Activated CD4-positive, alpha-beta T cell treated with anti-CD3 and anti-CD28 coated beads, Interleukin-2, amount 10 ng/mL, durations not matched to agents 7 days and 5 days (primary cell): ENCODE measurements around the gene ATP6V1B1. TPM values are rescaled to one million over a fixed set of nuclear protein-coding genes. Genes with fewer than 3 reads are reported as not detected.

Experiments used
- CTCF ChIA-PET: fragments of 350-600 bp; sonication (Branson Sonifier 250); formaldehyde crosslinking; loops from one replicate; lab custom pipeline; 2021; ENCODE audit warnings: antibody characterized with exemption; lab: Charles Lee
- POLR2A ChIA-PET: fragments of 350-600 bp; sonication (Branson Sonifier 250); formaldehyde crosslinking; loops from one replicate; lab custom pipeline; 2021; ENCODE audit warnings: antibody characterized with exemption; lab: Charles Lee
- DNase-seq: peaks from one replicate; pipeline ENCODE4 v3.0.0-alpha.2; 2020
- H3K27ac Mint-ChIP-seq: one replicate; pipeline ENCODE4 v1.8.0; 2021; ENCODE audit warnings: mild to moderate bottlenecking, moderate library complexity, mixed read lengths
- H3K27me3 Mint-ChIP-seq: one replicate; pipeline ENCODE4 v1.8.0; 2021; ENCODE audit warnings: mixed read lengths
- H3K36me3 Mint-ChIP-seq: one replicate; pipeline ENCODE4 v1.8.0; 2021; ENCODE audit warnings: low read depth, mixed read lengths
- H3K4me1 Mint-ChIP-seq: one replicate; pipeline ENCODE4 v1.8.0; 2021; ENCODE audit warnings: mixed read lengths
- H3K4me3 Mint-ChIP-seq: one replicate; pipeline ENCODE4 v1.8.0; 2021; ENCODE audit warnings: mild to moderate bottlenecking, moderate library complexity, mixed read lengths
- H3K9me3 Mint-ChIP-seq: one replicate; pipeline ENCODE4 v1.8.0; 2021; ENCODE audit warnings: mixed read lengths
- total RNA-seq, 2 experiments: library from RNA; stranded (reverse); gene quantifications; one replicate each; pipeline ENCODE4 v1.2.3, GENCODE V29; 2021

Gene ATP6V1B1
- total RNA-seq, 2 experiments from 2014 or later, result not detected

GRCh38 chr2:70936165-70936978 lies 672 bp downstream of the ATP6V1B1 start:
- H3K36me3 Mint-ChIP-seq, result no peaks in the 10 kb centered on the region
- POLR2A ChIA-PET, result no interaction called here
- no peaks in the 10 kb centered on the region for H3K4me1 Mint-ChIP-seq
- CTCF ChIA-PET, result no interaction called here
- H3K27ac Mint-ChIP-seq, result no peak overlapping the region
- H3K9me3 Mint-ChIP-seq, result no peaks in the 10 kb centered on the region
- H3K4me3 Mint-ChIP-seq, result no peak overlapping the region
- no peak for DNase-seq
- peaks cover 16% of the 10 kb centered on the region for H3K27me3 Mint-ChIP-seq

- Mint-ChIP-seq H3K9me3 (no peaks in the 10 kb centered on the region), H3K27ac (no peak overlapping the region), H3K36me3 (no peaks in the 10 kb centered on the region), H3K4me1 (no peaks in the 10 kb centered on the region), H3K27me3 (peaks cover 18% of the 10 kb centered on the region), H3K4me3 (no peak overlapping the region)
- no peak for DNase-seq
- POLR2A ChIA-PET, result no interaction called here
- CTCF ChIA-PET, result interaction anchor here (0.9 kb wide), 1 partner anchor 11 kb away, joined by 3 read pairs; no protein-coding TSS in a partner anchor
Measured at GRCh38 chr2:70936979-70937811, 1.5 kb downstream of the ATP6V1B1 start.

GRCh38 chr2:70937866-70938585 lies 2.3 kb downstream of the ATP6V1B1 start:
- ChIA-PET CTCF (interaction anchor here (0.9 to 2.6 kb wide), 3 partner anchors 10 to 67 kb away, joined by 3 to 6 read pairs (median 4); no protein-coding TSS in a partner anchor), POLR2A (no interaction called here)
- Mint-ChIP-seq H3K9me3 (no peaks in the 10 kb centered on the region), H3K4me1 (no peaks in the 10 kb centered on the region), H3K27me3 (peaks cover 18% of the 10 kb centered on the region), H3K36me3 (no peaks in the 10 kb centered on the region), H3K4me3 (no peak overlapping the region), H3K27ac (no peak overlapping the region)
- no peak for DNase-seq

DNA sequence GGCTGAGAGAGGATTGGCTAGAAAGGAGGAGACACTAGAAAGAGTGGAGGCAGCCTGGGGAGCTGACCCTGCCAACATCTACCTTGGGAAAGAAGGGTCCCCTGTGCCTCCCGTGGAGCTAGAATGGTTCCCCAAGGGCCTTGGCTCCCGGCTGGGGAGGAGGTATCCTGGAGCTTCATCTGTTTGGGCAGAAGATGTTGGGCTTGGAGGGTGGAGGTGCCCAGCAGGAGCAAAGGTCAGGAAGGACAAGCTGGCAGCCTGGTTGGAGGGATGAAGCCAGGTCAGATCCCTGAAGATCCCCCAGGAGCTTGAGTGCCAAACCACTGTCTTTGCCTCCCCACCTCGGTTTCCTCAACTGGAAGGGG lies 2.9 kb downstream of the ATP6V1B1 start:
- no peaks in the 10 kb centered on the region for H3K4me1 Mint-ChIP-seq
- H3K9me3 Mint-ChIP-seq, result no peaks in the 10 kb centered on the region
- no peaks in the 10 kb centered on the region for H3K36me3 Mint-ChIP-seq
- H3K4me3 Mint-ChIP-seq, result no peak overlapping the region
- POLR2A ChIA-PET, result no interaction called here
- CTCF ChIA-PET, result interaction anchor here (1.1 to 2.6 kb wide), 3 partner anchors 10 to 68 kb away, joined by 3 to 6 read pairs (median 4); no protein-coding TSS in a partner anchor
- H3K27me3 Mint-ChIP-seq, result peaks cover 14% of the 10 kb centered on the region
- no peak for DNase-seq
- H3K27ac Mint-ChIP-seq, result no peak overlapping the region

DNA sequence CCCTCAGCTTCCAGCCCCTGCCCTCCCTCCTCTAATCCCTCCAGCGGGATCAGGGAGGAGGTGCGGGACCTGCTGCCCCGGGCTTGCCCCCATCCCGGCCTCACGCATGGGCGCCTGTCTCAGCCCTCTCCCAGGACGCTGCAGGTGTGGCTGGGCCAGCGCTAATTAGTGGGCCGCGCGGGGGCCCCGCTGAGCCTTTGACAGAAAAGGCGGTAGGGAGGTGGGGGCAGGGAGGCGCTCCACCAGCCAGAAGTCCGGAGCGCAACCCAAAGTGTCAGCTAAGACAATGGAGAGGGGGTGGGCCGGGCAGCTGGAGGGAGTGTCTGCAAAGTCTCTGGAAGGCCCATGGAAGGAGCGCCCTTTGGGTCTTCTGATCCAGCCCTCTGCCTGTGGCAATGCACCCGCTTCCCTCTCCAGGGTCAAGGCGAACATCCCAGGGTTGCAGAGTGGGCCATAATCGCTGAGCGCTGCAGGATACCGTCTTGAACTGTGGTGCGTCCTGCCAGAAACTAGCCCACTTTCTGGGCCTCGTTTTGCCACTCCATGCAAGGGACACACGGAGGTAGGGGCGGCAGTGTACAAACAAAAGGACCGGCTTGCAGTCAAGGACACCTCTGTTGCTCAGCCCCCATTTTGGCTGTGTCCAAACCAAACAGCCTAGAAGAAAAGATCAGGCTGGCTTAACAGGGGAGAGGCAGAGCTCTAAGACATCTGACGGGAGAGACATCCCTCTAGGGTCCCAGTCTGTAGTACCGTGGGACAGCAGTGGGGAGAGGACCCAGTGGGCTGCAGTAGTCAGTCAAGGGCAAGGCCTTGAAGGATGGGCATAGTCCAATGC lies 3.5 kb downstream of the ATP6V1B1 start:
- Mint-ChIP-seq H3K4me3 (no peak overlapping the region), H3K36me3 (no peaks in the 10 kb centered on the region), H3K27me3 (peaks cover 13% of the 10 kb centered on the region), H3K4me1 (no peaks in the 10 kb centered on the region), H3K9me3 (no peaks in the 10 kb centered on the region), H3K27ac (no peak overlapping the region)
- CTCF ChIA-PET, result interaction anchor here (1.1 to 2.6 kb wide), 3 partner anchors 9 to 68 kb away, joined by 3 to 6 read pairs (median 4); no protein-coding TSS in a partner anchor
- DNase-seq, result no peak
- POLR2A ChIA-PET, result no interaction called here

- H3K9me3 Mint-ChIP-seq, result no peaks in the 10 kb centered on the region
- H3K36me3 Mint-ChIP-seq, result no peaks in the 10 kb centered on the region
- no peak overlapping the region for H3K4me3 Mint-ChIP-seq
- no peaks in the 10 kb centered on the region for H3K4me1 Mint-ChIP-seq
- H3K27ac Mint-ChIP-seq, result no peak overlapping the region
- DNase-seq, result no peak
- ChIA-PET POLR2A (no interaction called here), CTCF (interaction anchor here (1.3 to 2.6 kb wide), 2 partner anchors 18 to 69 kb away, joined by 3 to 6 read pairs; no protein-coding TSS in a partner anchor)
- peaks cover 13% of the 10 kb centered on the region for H3K27me3 Mint-ChIP-seq
Measured at GRCh38 chr2:70939839-70940580, 4.3 kb downstream of the ATP6V1B1 start.

GRCh38 chr2:70941186-70941585 lies 5.5 kb downstream of the ATP6V1B1 start:
- H3K4me1 Mint-ChIP-seq, result no peaks in the 10 kb centered on the region
- no peaks in the 10 kb centered on the region for H3K9me3 Mint-ChIP-seq
- ChIA-PET CTCF (interaction anchor here (2.6 kb wide), 1 partner anchor 70 kb away, joined by 6 read pairs; no protein-coding TSS in a partner anchor), POLR2A (no interaction called here)
- H3K4me3 Mint-ChIP-seq, result no peak overlapping the region
- no peaks in the 10 kb centered on the region for H3K36me3 Mint-ChIP-seq
- H3K27ac Mint-ChIP-seq, result no peak overlapping the region
- no peak for DNase-seq
- peaks cover 13% of the 10 kb centered on the region for H3K27me3 Mint-ChIP-seq

GRCh38 chr2:70941701-70942100 lies 6.0 kb downstream of the ATP6V1B1 start:
- peaks cover 16% of the 10 kb centered on the region for H3K27me3 Mint-ChIP-seq
- no peaks in the 10 kb centered on the region for H3K36me3 Mint-ChIP-seq
- ChIA-PET POLR2A (no interaction called here), CTCF (no interaction called here)
- no peaks in the 10 kb centered on the region for H3K4me1 Mint-ChIP-seq
- DNase-seq, result no peak
- H3K27ac Mint-ChIP-seq, result no peak overlapping the region
- H3K4me3 Mint-ChIP-seq, result no peak overlapping the region
- no peaks in the 10 kb centered on the region for H3K9me3 Mint-ChIP-seq

GRCh38 chr2:70942396-70943204 lies 6.9 kb downstream of the ATP6V1B1 start:
- no peak for DNase-seq
- peaks cover 20% of the 10 kb centered on the region for H3K27me3 Mint-ChIP-seq
- no peak overlapping the region for H3K4me3 Mint-ChIP-seq
- POLR2A ChIA-PET, result no interaction called here
- no peak overlapping the region for H3K27ac Mint-ChIP-seq
- CTCF ChIA-PET, result no interaction called here
- no peaks in the 10 kb centered on the region for H3K9me3 Mint-ChIP-seq
- H3K36me3 Mint-ChIP-seq, result no peaks in the 10 kb centered on the region
- H3K4me1 Mint-ChIP-seq, result peaks cover 1% of the 10 kb centered on the region

DNA sequence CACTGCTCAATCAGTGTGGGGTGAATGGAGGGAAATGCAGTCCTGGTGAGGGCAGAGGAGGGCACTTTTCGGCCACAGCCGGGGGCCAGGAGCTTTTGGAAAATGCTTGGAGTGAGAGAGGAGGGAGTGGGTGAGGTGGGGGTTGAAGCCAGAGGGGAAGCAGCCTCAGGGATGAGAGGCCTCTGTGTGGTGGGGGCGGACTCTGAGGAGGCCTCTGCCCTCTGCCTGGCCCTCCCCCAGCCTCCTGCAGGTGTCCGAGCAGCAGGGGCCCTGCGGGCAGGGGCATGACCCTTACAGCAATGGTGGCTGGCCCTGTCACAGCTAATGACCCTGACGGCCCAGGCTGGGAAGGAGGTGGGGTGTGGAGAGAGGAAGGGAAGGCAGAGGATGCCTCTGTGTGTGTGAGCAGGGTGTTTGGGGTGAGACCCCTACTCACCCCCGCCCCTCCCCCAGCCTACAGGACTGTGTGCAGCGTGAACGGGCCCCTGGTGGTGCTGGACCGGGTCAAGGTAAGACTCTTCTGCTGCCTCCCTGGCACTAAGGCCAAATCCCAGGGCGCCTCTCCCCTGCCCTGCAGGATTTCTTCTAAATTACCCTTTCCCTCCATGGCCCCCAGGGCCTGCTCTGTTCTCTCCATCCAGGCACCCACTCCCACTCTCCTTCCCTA lies 7.6 kb downstream of the ATP6V1B1 start:
- H3K4me3 Mint-ChIP-seq, result no peak overlapping the region
- peaks cover 9% of the 10 kb centered on the region for H3K4me1 Mint-ChIP-seq
- ChIA-PET POLR2A (no interaction called here), CTCF (no interaction called here)
- no peak for DNase-seq
- no peaks in the 10 kb centered on the region for H3K36me3 Mint-ChIP-seq
- no peak overlapping the region for H3K27ac Mint-ChIP-seq
- H3K27me3 Mint-ChIP-seq, result peaks cover 24% of the 10 kb centered on the region
- no peaks in the 10 kb centered on the region for H3K9me3 Mint-ChIP-seq
